Mucosa of descending colon (tissue), 3 donors: ENCODE results near the gene RIIAD1. TPM values are rescaled to one million over a fixed set of nuclear protein-coding genes. Genes with fewer than 3 reads are reported as not detected.
A peak's percentile ranks its signal among the peaks of the same experiment; 100 is the strongest.
"Not testable (repeated sequence)": the region's sequence is repeated elsewhere in the genome, so short reads cannot be mapped to it uniquely, and the experiment has no call there.

ENCODE experiments used
- ATAC-seq: fragments of 200-7000 bp; cut with Tn5 transposase; one replicate; pipeline ENCODE4 v1.9.1; 2020; ENCODE audit warnings: mild to moderate bottlenecking, moderate library complexity
- DNase-seq, 3 donors: peaks; one replicate each; pipeline ENCODE4 v3.0.0-alpha.2; 2020
- H3K36me3 ChIP-seq: fragments of 200-600 bp; one replicate; pipeline ENCODE4 v1.8.0; 2021; ENCODE audit warnings: low read depth, mild to moderate bottlenecking
- H3K4me1 ChIP-seq: fragments of 200-600 bp; one replicate; pipeline ENCODE4 v1.8.0; 2021; ENCODE audit warnings: low read depth, mild to moderate bottlenecking
- H3K4me3 ChIP-seq: fragments of 200-600 bp; one replicate; pipeline ENCODE4 v1.8.0; 2021; ENCODE audit warnings: mild to moderate bottlenecking
- H3K9me3 ChIP-seq: fragments of 200-600 bp; one replicate; pipeline ENCODE4 v1.8.0; 2021; ENCODE audit warnings: mild to moderate bottlenecking
- CTCF ChIP-seq: fragments of 200-600 bp; IDR thresholded peaks from one replicate; pipeline ENCODE4 v1.8.0; 2022; ENCODE audit warnings: antibody characterized with exemption, mild to moderate bottlenecking
- intact Hi-C, 2 donors: fragments of 100-400 bp; cut with DNase I in 1 of 2; cut with micrococcal nuclease in 1 of 2; formaldehyde crosslinking; loops; one replicate each; pipeline versions ENCODE4 v1.11.0 to v1.11.1; 2022; cut with DNase I, micrococcal nuclease
- long read RNA-seq, 2 donors: library from polyadenylated mRNA; unstranded; transcript quantifications; one replicate each; pipeline ENCODE4 v2.0.0, GENCODE V29; 2019 to 2021
- total RNA-seq, 3 donors: library from RNA; stranded (reverse); fragmentation: NEBNext Ultra II Directional in 2 of 3; extraction: Animal tissue kit (Norgen Biotek cat#: 25700) in 2 of 3; gene quantifications; one replicate each; pipeline versions ENCODE4 v1.2.1 to v1.2.4, GENCODE V29; 2021 to 2023
- donor health status: DM: no; HTN: no; CAD: no; lungs with moderate emphysema.
- donor health status: DM: no; HTN: no; CAD: no.
- donor health status: DM: no; HTN: yes; CAD: no.

The RIIAD1 gene
- not detected for total RNA-seq
- long read RNA-seq, donor 1, partial matches to known transcripts = 0 of 1 reads
- long read RNA-seq, donor 1, other reads (novel, unspliced or antisense) = 0 of 1 reads
- long read RNA-seq, donor 2, partial matches to known transcripts = 0 of 1 reads
- long read RNA-seq, donor 2, other reads (novel, unspliced or antisense) = 1 of 1 reads

GRCh38 chr1:151720974-151721787, at the start of gene RIIAD1:
RIIAD1 (plus strand) TSS chr1:151721522; CDS start chr1:151721537, 15 bp downstream.
- H3K9me3 ChIP-seq = no peaks in the 10 kb centered on the region
- peaks cover 21% of the 10 kb centered on the region for H3K4me1 ChIP-seq
- intact Hi-C loops = no loop called here
- no peak for TF ChIP-seq CTCF
- DNase-seq (peak in 1 of 3 donors; percentile 57), ATAC-seq (peak; percentile 78)
- H3K36me3 ChIP-seq = no peaks in the 10 kb centered on the region
- no peak within 1 kb of the TSS for H3K4me3 ChIP-seq

GRCh38 chr1:151673407-151673806, 47.9 kb upstream of the RIIAD1 start:
- Histone ChIP-seq H3K36me3 (no peaks in the 10 kb centered on the region), H3K9me3 (no peaks in the 10 kb centered on the region), H3K4me1 (no peaks in the 10 kb centered on the region), H3K4me3 (no peak overlapping the region)
- DNase-seq (no peak), ATAC-seq (no peak)
- intact Hi-C loops = no loop called here
- TF ChIP-seq CTCF = no peak

GRCh38 chr1:151680391-151680790, 40.9 kb upstream of the RIIAD1 start:
- Histone ChIP-seq H3K36me3 (no peaks in the 10 kb centered on the region), H3K4me1 (no peaks in the 10 kb centered on the region), H3K9me3 (no peaks in the 10 kb centered on the region), H3K4me3 (no peak overlapping the region)
- DNase-seq (no peak), ATAC-seq (no peak)
- no peak for TF ChIP-seq CTCF
- intact Hi-C loops = no loop called here

- Histone ChIP-seq H3K9me3 (no peaks in the 10 kb centered on the region), H3K36me3 (no peaks in the 10 kb centered on the region), H3K4me3 (no peak overlapping the region), H3K4me1 (no peaks in the 10 kb centered on the region)
- TF ChIP-seq CTCF = no peak
- intact Hi-C loops = no loop called here
- DNase-seq (no peak), ATAC-seq (no peak)
Observed at GRCh38 chr1:151680826-151681225, 40.5 kb upstream of the RIIAD1 start.

GRCh38 chr1:151681923-151682322, 39.4 kb upstream of the RIIAD1 start:
- DNase-seq = no peak
- intact Hi-C loops = no loop called here
- H3K9me3 ChIP-seq = no peaks in the 10 kb centered on the region
- H3K4me1 ChIP-seq = no peaks in the 10 kb centered on the region
- no peak overlapping the region for H3K4me3 ChIP-seq
- no peak for ATAC-seq
- no peak for TF ChIP-seq CTCF
- H3K36me3 ChIP-seq = no peaks in the 10 kb centered on the region

GRCh38 chr1:151682901-151683300, 38.4 kb upstream of the RIIAD1 start:
- intact Hi-C loops, H3K4me1 ChIP-seq, DNase-seq, H3K9me3 ChIP-seq, H3K4me3 ChIP-seq, ATAC-seq, H3K36me3 ChIP-seq: not testable (repeated sequence)
